GM12878 (cell line): ENCODE results near the gene ELL. TPM values are rescaled to one million over a fixed set of nuclear protein-coding genes. Genes with fewer than 3 reads are reported as not detected.

Experiments used
- ATAC-seq: fragments of 200-7000 bp; cut with Tn5 transposase; 3 replicates; pipeline ENCODE4 v1.9.1; 2020; ENCODE audit warnings: mild to moderate bottlenecking, moderate library complexity
- BruUV-seq: library from RNA; stranded (reverse); fragments of 400-500 nt; replicated peaks from 2 replicates; lab custom pipeline; 2021; lab: Mats Ljungman, UMichigan
- CTCF ChIA-PET: fragments of 300-600 bp; sonication (Branson Sonifier 250); formaldehyde crosslinking; extraction: SDS; loops from one replicate; lab custom pipeline; 2021; ENCODE audit warnings: inconsistent platforms; lab: Yijun Ruan, JAX
- POLR2A ChIA-PET: fragments of 350-600 bp; formaldehyde crosslinking; extraction: SDS; loops from one replicate; lab custom pipeline; 2021; ENCODE audit warnings: inconsistent platforms; lab: Charles Lee
- RAD21 ChIA-PET: fragments of 300-600 bp; sonication (Branson Sonifier 250); formaldehyde crosslinking; loops from one replicate; lab custom pipeline; 2023; ENCODE audit warnings: antibody characterized with exemption; ENCODE audit not compliant: unreplicated experiment; lab: Charles Lee
- SMC1A ChIA-PET: fragments of 300-600 bp; sonication (Branson Sonifier 250); formaldehyde crosslinking; loops from one replicate; lab custom pipeline; 2023; ENCODE audit not compliant: unreplicated experiment, uncharacterized antibody; lab: Charles Lee
- DNase-seq: peaks from one replicate; pipeline ENCODE4 v3.0.0-alpha.2; 2011; ENCODE audit warnings: low read depth, low spot score
- FAIRE-seq: peaks from 3 replicates; lab custom pipeline; 2011; peaks lifted over from hg19 to GRCh38; lab: Jason Lieb, UNC
- H2AFZ ChIP-seq: 2 replicates; pipeline ENCODE4 v1.6.0; 2011; ENCODE audit warnings: low read depth, low read length, control low read depth; ENCODE audit not compliant: control insufficient read depth
- H3K27ac ChIP-seq: 2 replicates; pipeline ENCODE4 v1.5.1; 2011; ENCODE audit warnings: control low read depth; ENCODE audit not compliant: control insufficient read depth, insufficient read depth
- H3K27me3 ChIP-seq, 2 experiments: replicated peaks in 1 of 2; 2 replicates each; pipeline versions ENCODE4 v1.6.0 to v1.6.1; 2011; ENCODE audit warnings: low read length in 1 of 2; ENCODE audit not compliant: control insufficient read depth in 2 of 2, insufficient read depth in 2 of 2
- H3K36me3 ChIP-seq, 2 experiments: 2 replicates each; pipeline ENCODE4 v1.5.1; 2011; ENCODE audit warnings: low read length in 1 of 2; ENCODE audit not compliant: control insufficient read depth in 2 of 2, insufficient read depth in 2 of 2
- H3K4me1 ChIP-seq: 2 replicates; pipeline ENCODE4 v1.6.1; 2011; ENCODE audit warnings: mild to moderate bottlenecking, low read length, moderate library complexity, mixed read lengths; ENCODE audit not compliant: control insufficient read depth, insufficient read depth
- H3K4me2 ChIP-seq: 2 replicates; pipeline ENCODE4 v1.6.0; 2011; ENCODE audit warnings: control low read depth; ENCODE audit not compliant: control insufficient read depth, insufficient read depth
- H3K4me3 ChIP-seq: fragments of 200-600 bp; sonication (generic); 2 replicates; pipeline ENCODE4 v1.5.1; 2016
- H3K79me2 ChIP-seq: 2 replicates; pipeline ENCODE4 v1.6.0; 2011; ENCODE audit warnings: low read length; ENCODE audit not compliant: control insufficient read depth, insufficient read depth
- H3K9ac ChIP-seq: 2 replicates; pipeline ENCODE4 v1.8.0; 2011; ENCODE audit warnings: low read length, control low read depth, mixed read lengths; ENCODE audit not compliant: control insufficient read depth, insufficient read depth
- H3K9me3 ChIP-seq: replicated peaks from 3 replicates; pipeline ENCODE4 v1.5.1; 2011; ENCODE audit warnings: mild to moderate bottlenecking, low read length; ENCODE audit not compliant: control insufficient read depth, insufficient read depth
- H4K20me1 ChIP-seq: 2 replicates; pipeline ENCODE4 v1.6.0; 2011; ENCODE audit not compliant: control insufficient read depth, insufficient read depth
- CREB1 ChIP-seq: IDR thresholded peaks from 2 replicates; pipeline ENCODE4 v1.6.1; 2012; ENCODE audit warnings: low read depth, mild to moderate bottlenecking, inconsistent platforms
- E4F1 ChIP-seq: fragments of 450-650 bp; IDR thresholded peaks from 2 replicates; pipeline ENCODE4 v1.6.1; 2018; ENCODE audit warnings: borderline replicate concordance, mild to moderate bottlenecking; ENCODE audit not compliant: partially characterized antibody
- WGBS: methylation state at CpG from one replicate; pipeline ENCODE4 v1.1.6; 2016; ENCODE audit warnings: low lambda C conversion rate; ENCODE audit not compliant: insufficient replicate concordance, insufficient coverage; ENCODE audit errors: missing lambda C conversion rate; 5-methylcytosine and 5-hydroxymethylcytosine counted together
- in situ Hi-C: fragments of 300-500 bp; cut with MboI; formaldehyde crosslinking; loops from 9 replicates; pipeline ENCODE4 v1.14.3; 2018; ENCODE audit warnings: mixed read lengths
- intact Hi-C: fragments of 100-400 bp; cut with micrococcal nuclease; formaldehyde crosslinking; loops from one replicate; pipeline ENCODE4 v1.14.2; 2022; ENCODE audit not compliant: unreplicated experiment
- polyA plus RNA-seq, 11 experiments: library from polyadenylated mRNA; depleted of rRNA in 4 of 11; unstranded in 6 of 11; stranded (reverse) in 5 of 11; fragments of >200 nt; fragmentation: Nextera tagmentation in 4 of 11; fragmentation: Illumina TruSeq in 1 of 11; extraction: Ambion mirVana in 4 of 11; extraction: Trizol in 1 of 11; gene quantifications; 1 replicate in 1 of 11; 2 replicates in 10 of 11; pipeline versions ENCODE4 v1.2.1 to v1.2.3, GENCODE V29; 2011 to 2016; ENCODE audit warnings: inconsistent platforms in 2 of 11, missing spikeins in 2 of 11, low read depth in 1 of 11
- total RNA-seq, 4 experiments: library from RNA; depleted of rRNA in 3 of 4; stranded (reverse); fragments of >200 nt in 3 of 4; fragmentation: Illumina TruSeq in 1 of 4; extraction: Trizol in 1 of 4; gene quantifications; 2 replicates each; pipeline versions ENCODE4 v1.2.1 to v1.2.3, GENCODE V29; 2013 to 2021

ELL gene
- total and polyA plus RNA-seq, 10 of the 15 experiments (the other 5 are each of a cell fraction or from before 2014, with no cell fraction given): 0.91 to 25.0 (median 9.1) TPM

GRCh38 chr19:18496167-18496979 is 25.5 kb downstream of the ELL start:
- Histone ChIP-seq H3K27me3 (no peaks in the 10 kb centered on the region), H3K79me2 (peaks cover 75% of the 10 kb centered on the region), H3K4me1 (peaks cover 32% of the 10 kb centered on the region), H3K27ac (no peak overlapping the region; the same call in 1 of the 2 replicates), H3K4me2 (no peak overlapping the region), H2AFZ (no peak overlapping the region), H4K20me1 (peaks cover 12% of the 10 kb centered on the region), H3K9me3 (no peaks in the 10 kb centered on the region), H3K36me3 (peaks cover 3 to 4% of the 10 kb centered on the region in 2 experiments; a peak in 3 of 4 replicates), H3K9ac (no peak overlapping the region), H3K4me3 (no peak overlapping the region)
- CTCF ChIA-PET: interaction anchor here (1.2 kb wide), 1 partner anchor 18 kb away, joined by 3 read pairs; no protein-coding TSS in a partner anchor
- in situ Hi-C loops (no loop called here), intact Hi-C loops (no loop called here)
- TF ChIP-seq CREB1 (0 out of 2 replicates have a peak, but pooled peaks have one; percentile 17), E4F1 (no peak)
- whole genome bisulfite sequencing: 40% methylated on average over 11 of the region's 11 CpGs
- RAD21 ChIA-PET: interaction anchor here (1.0 to 2.0 kb wide), 3 partner anchors 22 to 92 kb away, joined by 3 to 4 read pairs (median 3); partner anchors contain the start of gene REX1BD
- SMC1A ChIA-PET: interaction anchor here (1.1 to 1.6 kb wide), 3 partner anchors 13 to 22 kb away, joined by 3 to 6 read pairs (median 3); no protein-coding TSS in a partner anchor
- BruUV-seq: no TSS peak
- POLR2A ChIA-PET: interaction anchor here (1.0 to 1.3 kb wide), 2 partner anchors 25 to 85 kb away, joined by 3 to 4 read pairs; partner anchors contain the start of gene ELL
- ATAC-seq: peak; percentile 77
- FAIRE-seq: no peak
- DNase-seq: no peak
